OCI-LY1 (cell line): Measurements from ENCODE around the gene MRC2.

Experiments used
- H2AFZ ChIP-seq: fragments of 200-600 bp; sonication (generic), shearing (Covaris generic); 2 replicates; pipeline ENCODE4 v1.6.0; 2014; ENCODE audit warnings: antibody characterized with exemption, mild to moderate bottlenecking, low read length
- H3F3A ChIP-seq: fragments of 200-600 bp; sonication (generic), shearing (Covaris generic); 2 replicates; pipeline ENCODE4 v1.6.0; 2014; ENCODE audit warnings: mild to moderate bottlenecking, antibody characterized with exemption, low read length, moderate library complexity; ENCODE audit not compliant: insufficient read depth
- H3K27ac ChIP-seq: fragments of 200-600 bp; sonication (generic); 2 replicates; pipeline ENCODE4 v1.5.1; 2014; ENCODE audit warnings: low read length, mixed run types, mild to moderate bottlenecking, low read depth; ENCODE audit not compliant: poor library complexity, severe bottlenecking
- H3K27me3 ChIP-seq: fragments of 200-600 bp; sonication (generic); 2 replicates; pipeline ENCODE4 v1.6.0; 2014; ENCODE audit warnings: antibody characterized with exemption, mild to moderate bottlenecking, low read length, moderate library complexity; ENCODE audit not compliant: insufficient read depth
- H3K36me3 ChIP-seq: fragments of 200-600 bp; sonication (generic); 2 replicates; pipeline ENCODE4 v1.6.1; 2014; ENCODE audit warnings: mild to moderate bottlenecking, antibody characterized with exemption, low read length, moderate library complexity, mixed read lengths; ENCODE audit not compliant: insufficient read depth
- H3K4me1 ChIP-seq: fragments of 200-600 bp; sonication (generic); 2 replicates; pipeline ENCODE4 v1.5.1; 2014; ENCODE audit warnings: mild to moderate bottlenecking, low read length, moderate library complexity; ENCODE audit not compliant: insufficient read depth, severe bottlenecking
- H3K4me2 ChIP-seq: fragments of 200-600 bp; sonication (generic), shearing (Covaris generic); 2 replicates; pipeline ENCODE4 v1.6.1; 2014; ENCODE audit warnings: low read length
- H3K4me3 ChIP-seq: fragments of 200-600 bp; sonication (generic); 2 replicates; pipeline ENCODE4 v1.5.1; 2014; ENCODE audit warnings: low read length, low read depth, mild to moderate bottlenecking, mixed read lengths; ENCODE audit not compliant: poor library complexity, severe bottlenecking
- H3K79me2 ChIP-seq: fragments of 200-600 bp; shearing (Covaris generic); 2 replicates; pipeline ENCODE4 v1.6.1; 2016; ENCODE audit warnings: mixed run types, low read length, mixed read lengths; ENCODE audit not compliant: insufficient read depth
- H3K9ac ChIP-seq: fragments of 200-600 bp; sonication (generic), shearing (Covaris generic); 2 replicates; pipeline ENCODE4 v1.6.1; 2014; ENCODE audit warnings: mild to moderate bottlenecking, low read length, mixed read lengths
- H3K9me2 ChIP-seq: fragments of 200-600 bp; sonication (generic), shearing (Covaris generic); 2 replicates; pipeline ENCODE4 v1.6.1; 2014; ENCODE audit warnings: low read depth, mild to moderate bottlenecking, low read length, mixed read lengths
- H3K9me3 ChIP-seq: fragments of 200-600 bp; shearing (Covaris generic); 2 replicates; pipeline ENCODE4 v1.6.1; 2014; ENCODE audit warnings: low read length, mixed read lengths
- H4K20me1 ChIP-seq: fragments of 200-600 bp; sonication (generic), shearing (Covaris generic); 2 replicates; pipeline ENCODE4 v1.6.0; 2016; ENCODE audit warnings: mild to moderate bottlenecking, low read length; ENCODE audit not compliant: insufficient read depth
- EZH2 ChIP-seq: fragments of 200-600 bp; sonication (generic), shearing (Covaris generic); IDR thresholded peaks from 2 replicates; pipeline ENCODE4 v1.8.0; 2017; ENCODE audit warnings: borderline replicate concordance, mixed run types, mild to moderate bottlenecking, antibody characterized with exemption, low read length, moderate library complexity, mixed read lengths
- TF ChIP-seq, protein P1 (sequence below): fragments of 200-600 bp; sonication (generic), shearing (Covaris generic); IDR thresholded peaks from 2 replicates; pipeline ENCODE4 v1.5.1; 2017; ENCODE audit warnings: mild to moderate bottlenecking, antibody characterized with exemption, low read length, moderate library complexity, mixed read lengths

MRC2 gene

DNA sequence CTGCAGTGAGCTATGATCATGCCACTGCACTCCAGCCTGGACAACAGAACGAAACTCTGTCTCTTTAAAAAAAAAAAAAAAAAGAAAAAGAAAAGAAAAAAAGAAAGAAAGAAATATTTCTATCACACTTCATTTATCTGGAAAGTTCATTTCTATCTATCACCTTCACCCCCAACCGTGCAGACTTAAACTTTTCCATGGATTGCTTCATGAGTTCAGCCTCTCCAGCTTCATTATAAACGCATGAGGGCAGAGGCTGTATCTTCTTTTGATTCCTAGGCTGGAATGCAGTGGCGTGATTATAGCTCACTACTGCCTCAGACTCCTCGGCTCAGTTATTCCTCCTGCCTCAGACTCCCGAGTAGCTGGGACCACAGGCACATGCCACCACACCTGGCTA lies 28.2 kb downstream of the MRC2 start:
- Histone ChIP-seq H3K36me3 (no peaks in the 10 kb centered on the region), H4K20me1 (no peaks in the 10 kb centered on the region), H3K9ac (no peak overlapping the region), H3F3A (no peaks in the 10 kb centered on the region), H2AFZ (no peak overlapping the region), H3K79me2 (no peaks in the 10 kb centered on the region), H3K27ac (no peak overlapping the region), H3K9me2 (no peaks in the 10 kb centered on the region), H3K9me3 (peaks cover under 1% of the 10 kb centered on the region; the same call in 1 of the 2 replicates), H3K27me3 (no peaks in the 10 kb centered on the region; the same call in 1 of the 2 replicates), H3K4me1 (peaks cover 19% of the 10 kb centered on the region), H3K4me3 (no peak overlapping the region), H3K4me2 (no peak overlapping the region)
- TF ChIP-seq EZH2, result no peak
- TF ChIP-seq, protein P1, sequence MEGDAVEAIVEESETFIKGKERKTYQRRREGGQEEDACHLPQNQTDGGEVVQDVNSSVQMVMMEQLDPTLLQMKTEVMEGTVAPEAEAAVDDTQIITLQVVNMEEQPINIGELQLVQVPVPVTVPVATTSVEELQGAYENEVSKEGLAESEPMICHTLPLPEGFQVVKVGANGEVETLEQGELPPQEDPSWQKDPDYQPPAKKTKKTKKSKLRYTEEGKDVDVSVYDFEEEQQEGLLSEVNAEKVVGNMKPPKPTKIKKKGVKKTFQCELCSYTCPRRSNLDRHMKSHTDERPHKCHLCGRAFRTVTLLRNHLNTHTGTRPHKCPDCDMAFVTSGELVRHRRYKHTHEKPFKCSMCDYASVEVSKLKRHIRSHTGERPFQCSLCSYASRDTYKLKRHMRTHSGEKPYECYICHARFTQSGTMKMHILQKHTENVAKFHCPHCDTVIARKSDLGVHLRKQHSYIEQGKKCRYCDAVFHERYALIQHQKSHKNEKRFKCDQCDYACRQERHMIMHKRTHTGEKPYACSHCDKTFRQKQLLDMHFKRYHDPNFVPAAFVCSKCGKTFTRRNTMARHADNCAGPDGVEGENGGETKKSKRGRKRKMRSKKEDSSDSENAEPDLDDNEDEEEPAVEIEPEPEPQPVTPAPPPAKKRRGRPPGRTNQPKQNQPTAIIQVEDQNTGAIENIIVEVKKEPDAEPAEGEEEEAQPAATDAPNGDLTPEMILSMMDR, result no peak

DNA sequence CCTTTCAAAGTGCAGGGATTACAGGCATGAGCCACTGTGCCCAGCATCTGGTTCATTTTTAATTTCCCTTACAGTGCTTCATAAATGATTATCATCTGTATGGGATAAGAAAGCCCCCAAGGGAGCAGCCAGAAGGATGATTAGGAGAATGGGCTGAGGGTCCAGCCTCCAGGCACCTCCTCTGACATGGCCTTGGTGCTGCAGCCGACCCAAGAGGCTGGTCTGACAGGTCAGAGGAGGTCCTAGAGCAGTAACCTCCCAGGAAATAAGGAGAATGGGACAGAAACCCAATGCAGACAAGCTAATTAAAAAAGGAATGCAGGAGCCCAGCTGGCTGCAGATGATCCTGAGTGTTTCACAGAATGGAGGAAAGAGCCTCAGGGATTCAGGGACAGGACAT lies 29.0 kb downstream of the MRC2 start:
- Histone ChIP-seq H3K27me3 (no peaks in the 10 kb centered on the region; the same call in 1 of the 2 replicates), H3K9me3 (peaks cover 3% of the 10 kb centered on the region; the same call in 1 of the 2 replicates), H3K9ac (no peak overlapping the region), H2AFZ (no peak overlapping the region), H3F3A (no peaks in the 10 kb centered on the region), H3K27ac (no peak overlapping the region), H3K9me2 (no peaks in the 10 kb centered on the region), H3K36me3 (no peaks in the 10 kb centered on the region), H3K4me2 (no peak overlapping the region), H3K4me1 (peaks cover 19% of the 10 kb centered on the region), H3K4me3 (no peak overlapping the region), H4K20me1 (no peaks in the 10 kb centered on the region), H3K79me2 (no peaks in the 10 kb centered on the region)
- TF ChIP-seq, protein P1, result no peak
- no peak for TF ChIP-seq EZH2

GRCh38 chr17:62657145-62657665 lies 29.7 kb downstream of the MRC2 start:
- Histone ChIP-seq H3K27ac (no peak overlapping the region), H3K4me3 (no peak overlapping the region), H3F3A (no peaks in the 10 kb centered on the region), H2AFZ (no peak overlapping the region), H3K27me3 (no peaks in the 10 kb centered on the region; the same call in 1 of the 2 replicates), H3K9me2 (no peaks in the 10 kb centered on the region), H3K4me1 (peaks cover 15% of the 10 kb centered on the region), H3K4me2 (no peak overlapping the region), H3K9me3 (peaks cover 3% of the 10 kb centered on the region; the same call in 1 of the 2 replicates), H3K36me3 (no peaks in the 10 kb centered on the region), H3K79me2 (no peaks in the 10 kb centered on the region), H3K9ac (no peak overlapping the region), H4K20me1 (no peaks in the 10 kb centered on the region)
- TF ChIP-seq EZH2, result no peak
- TF ChIP-seq, protein P1, result no peak
